ENCODE results near the gene CYS1. TPM values are rescaled to one million over a fixed set of nuclear protein-coding genes. Genes with fewer than 3 reads are reported as not detected.

The CYS1 gene
- total and polyA plus RNA-seq, 2 of the 13 experiments (the other 11 are each of a cell fraction or from before 2014, with no cell fraction given), result 0.04 TPM; not detected in 1

GRCh38 chr2:10043256-10043905 lies 36.8 kb downstream of the CYS1 start, which contains the start of gene KLF11 (continued):
- TF ChIP-seq ZNF710 (CRISPR knock-in tag; IDR thresholded peaks at IDR 0.05; ENCODE audit: borderline replicate concordance), result peak; percentile 54; the same call in 1 of the 2 replicates
- no peak for TF ChIP-seq BCLAF1 (IDR thresholded peaks at IDR 0.05)
- no peak; the same call in 1 of the 2 replicates for TF ChIP-seq ZFP1 (CRISPR knock-in tag; IDR thresholded peaks at IDR 0.05)
- TF ChIP-seq ZNF317 (CRISPR knock-in tag; IDR thresholded peaks at IDR 0.05), result no peak
- TF ChIP-seq ZNF414 (CRISPR knock-in tag; IDR thresholded peaks at IDR 0.05), result peak; percentile 28; the same call in 1 of the 2 replicates
- peak; percentile 99 for TF ChIP-seq ETS1 (CRISPR knock-in tag; IDR thresholded peaks at IDR 0.05)
- 0 out of 2 replicates have a peak, but pooled peaks have one; percentile 53 for TF ChIP-seq ZNF343 (CRISPR knock-in tag; IDR thresholded peaks at IDR 0.05)
- TF ChIP-seq AFF4 (CRISPR knock-in tag; IDR thresholded peaks at IDR 0.05), result no peak
- TF ChIP-seq HNF1A (IDR thresholded peaks at IDR 0.05; ENCODE audit: low read depth), result no peak
- peak; percentile 83 for TF ChIP-seq HNF1A (CRISPR knock-in tag; IDR thresholded peaks at IDR 0.05; ENCODE audit: borderline replicate concordance)
- no peak for TF ChIP-seq NR2F1 (CRISPR knock-in tag; IDR thresholded peaks at IDR 0.05)

All from HepG2 (cell line).